KOPT-K1 (cell line): ENCODE measurements around the gene HOXB13.

Experiments used
- H3K27ac ChIP-seq: fragments of 200-600 bp; sonication (generic); 2 replicates; pipeline ENCODE4 v1.5.1; 2016; ENCODE audit warnings: antibody characterized with exemption, mild to moderate bottlenecking, low read depth, low read length; ENCODE audit not compliant: poor library complexity, severe bottlenecking
- H3K36me3 ChIP-seq: fragments of 200-600 bp; sonication (generic); 2 replicates; pipeline ENCODE4 v1.5.1; 2017; ENCODE audit warnings: antibody characterized with exemption, mild to moderate bottlenecking, low read length, moderate library complexity; ENCODE audit not compliant: insufficient read depth
- H3K9me3 ChIP-seq: fragments of 200-600 bp; sonication (generic); 2 replicates; pipeline ENCODE4 v1.5.1; 2017; ENCODE audit warnings: antibody characterized with exemption, low read length, mild to moderate bottlenecking; ENCODE audit not compliant: insufficient read depth, poor library complexity, severe bottlenecking

The HOXB13 gene

GRCh38 chr17:48715496-48716399 lies 12.8 kb downstream of the HOXB13 start:
- Histone ChIP-seq H3K36me3 (no peaks in the 10 kb centered on the region), H3K27ac (no peak overlapping the region), H3K9me3 (no peaks in the 10 kb centered on the region)

DNA sequence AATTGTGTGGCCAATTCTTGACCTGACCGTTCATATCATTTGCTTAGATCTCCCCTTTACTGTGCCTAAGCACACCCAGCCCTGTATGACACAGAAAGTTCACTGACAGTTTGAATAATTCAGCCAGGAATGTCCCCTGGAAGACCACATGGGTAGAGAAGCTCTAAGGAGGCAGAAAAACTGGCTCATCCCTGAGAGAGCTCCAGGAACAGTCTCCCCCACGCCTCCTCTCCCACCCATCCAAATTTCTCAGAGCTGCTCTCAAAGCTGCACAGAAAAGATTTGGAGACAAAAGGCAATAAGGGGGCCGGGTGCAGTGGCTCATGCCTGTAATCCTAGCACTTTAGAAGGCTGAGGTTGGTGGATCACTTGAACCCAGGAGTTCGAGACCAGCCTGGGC lies 17.4 kb downstream of the HOXB13 start:
- Histone ChIP-seq H3K9me3 (no peaks in the 10 kb centered on the region), H3K27ac (no peak overlapping the region), H3K36me3 (no peaks in the 10 kb centered on the region)

- H3K27ac ChIP-seq = no peak overlapping the region
- no peaks in the 10 kb centered on the region for H3K9me3 ChIP-seq
- H3K36me3 ChIP-seq = no peaks in the 10 kb centered on the region
Measured at GRCh38 chr17:48704361-48705248, 23.9 kb downstream of the HOXB13 start.

DNA sequence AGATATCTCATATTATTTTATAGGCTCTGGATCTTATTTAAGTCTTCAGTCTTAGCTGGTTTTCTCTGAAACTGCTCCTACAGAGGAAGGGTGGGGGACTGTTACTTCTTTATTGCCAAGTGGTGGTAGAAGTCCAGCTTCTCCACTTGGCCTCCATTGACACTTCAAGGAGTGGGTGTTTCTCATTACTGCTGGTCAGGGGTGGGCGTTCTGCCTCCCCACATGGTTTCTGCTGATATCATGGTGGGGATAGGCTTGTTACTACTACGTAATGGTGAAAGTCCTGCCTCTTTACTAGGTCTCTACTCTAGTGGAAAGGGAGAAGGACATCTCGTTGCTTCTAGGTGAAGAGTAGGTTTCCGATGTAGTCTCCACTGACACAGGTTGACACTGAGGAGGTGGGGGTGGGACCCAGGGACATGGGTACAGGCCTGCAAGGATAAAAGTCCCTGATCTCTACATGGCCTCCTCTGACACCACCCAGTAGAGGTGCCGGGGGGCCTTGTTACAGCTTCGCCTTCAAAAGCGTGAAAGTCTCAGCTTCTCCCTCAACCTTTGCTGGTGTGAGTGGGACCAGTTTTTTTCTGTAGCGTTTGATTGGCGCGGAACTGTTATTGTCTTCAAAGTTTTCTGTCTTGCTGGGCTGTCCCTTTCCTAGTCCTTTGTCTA lies 26.6 kb downstream of the HOXB13 start:
- Histone ChIP-seq H3K9me3 (no peaks in the 10 kb centered on the region), H3K27ac (no peak overlapping the region), H3K36me3 (no peaks in the 10 kb centered on the region)

DNA sequence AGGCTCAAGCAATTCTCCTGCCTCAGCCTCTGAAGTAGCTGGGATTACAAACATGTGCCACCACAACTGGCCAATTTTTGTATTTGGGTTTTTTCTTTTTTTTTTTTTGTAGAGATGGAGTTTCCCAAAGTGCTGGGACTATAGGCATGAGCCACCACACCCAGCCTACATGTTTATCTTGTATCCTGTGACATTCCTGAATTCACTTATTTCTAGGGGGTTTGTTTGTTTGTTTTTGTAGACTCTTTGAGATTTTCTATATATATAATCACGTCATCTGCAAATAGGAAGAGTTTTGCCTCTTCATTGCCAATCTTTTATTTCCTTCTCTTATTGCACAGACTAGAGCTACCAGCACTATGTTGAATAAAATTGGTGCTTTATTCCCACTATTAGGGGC lies 35.4 kb downstream of the HOXB13 start:
- H3K36me3 ChIP-seq = no peaks in the 10 kb centered on the region
- H3K9me3 ChIP-seq = no peaks in the 10 kb centered on the region
- no peak overlapping the region for H3K27ac ChIP-seq

DNA sequence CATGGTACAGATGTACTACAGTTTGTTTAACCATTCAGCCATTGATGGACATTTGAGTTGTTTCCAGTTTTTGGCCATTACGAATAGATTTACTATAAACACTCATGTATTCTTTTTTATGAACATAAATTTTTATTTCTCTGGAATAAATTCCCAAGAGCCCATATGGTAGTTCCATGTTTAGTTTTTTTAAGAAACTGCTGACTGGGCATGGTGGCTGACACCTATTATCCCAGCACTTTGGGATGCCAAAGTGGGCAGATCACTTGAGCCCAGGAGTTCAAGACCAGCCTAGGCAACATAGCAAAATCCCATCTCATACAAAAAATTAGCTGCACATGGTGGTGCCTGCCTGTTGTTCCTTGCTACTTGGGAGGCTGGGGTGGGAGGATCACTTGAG lies 36.5 kb downstream of the HOXB13 start:
- Histone ChIP-seq H3K36me3 (no peaks in the 10 kb centered on the region), H3K27ac (no peak overlapping the region), H3K9me3 (no peaks in the 10 kb centered on the region)

GRCh38 chr17:48690655-48691054 lies 37.9 kb downstream of the HOXB13 start:
- no peaks in the 10 kb centered on the region for H3K36me3 ChIP-seq
- no peak overlapping the region for H3K27ac ChIP-seq
- H3K9me3 ChIP-seq = no peaks in the 10 kb centered on the region

DNA sequence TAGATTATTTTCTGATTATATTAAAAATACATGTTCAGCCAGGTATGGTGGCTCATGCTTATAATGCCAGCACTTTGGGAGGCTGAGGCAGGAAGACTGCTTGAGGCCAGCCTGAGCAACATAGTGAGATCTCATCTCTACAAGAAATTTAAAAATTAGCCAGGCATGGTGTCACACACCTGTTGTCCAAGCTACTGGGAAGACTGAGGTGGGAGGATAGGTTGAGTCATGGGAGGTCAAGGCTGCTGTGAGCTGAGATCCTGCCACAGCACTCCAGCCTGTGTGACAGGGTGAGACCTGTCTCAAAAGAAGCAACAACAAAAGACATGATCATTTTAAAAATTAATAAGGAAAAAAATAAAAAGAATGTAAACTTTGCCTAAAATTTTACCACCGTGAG lies 46.9 kb downstream of the HOXB13 start:
- Histone ChIP-seq H3K9me3 (no peaks in the 10 kb centered on the region), H3K27ac (no peak overlapping the region), H3K36me3 (no peaks in the 10 kb centered on the region)

DNA sequence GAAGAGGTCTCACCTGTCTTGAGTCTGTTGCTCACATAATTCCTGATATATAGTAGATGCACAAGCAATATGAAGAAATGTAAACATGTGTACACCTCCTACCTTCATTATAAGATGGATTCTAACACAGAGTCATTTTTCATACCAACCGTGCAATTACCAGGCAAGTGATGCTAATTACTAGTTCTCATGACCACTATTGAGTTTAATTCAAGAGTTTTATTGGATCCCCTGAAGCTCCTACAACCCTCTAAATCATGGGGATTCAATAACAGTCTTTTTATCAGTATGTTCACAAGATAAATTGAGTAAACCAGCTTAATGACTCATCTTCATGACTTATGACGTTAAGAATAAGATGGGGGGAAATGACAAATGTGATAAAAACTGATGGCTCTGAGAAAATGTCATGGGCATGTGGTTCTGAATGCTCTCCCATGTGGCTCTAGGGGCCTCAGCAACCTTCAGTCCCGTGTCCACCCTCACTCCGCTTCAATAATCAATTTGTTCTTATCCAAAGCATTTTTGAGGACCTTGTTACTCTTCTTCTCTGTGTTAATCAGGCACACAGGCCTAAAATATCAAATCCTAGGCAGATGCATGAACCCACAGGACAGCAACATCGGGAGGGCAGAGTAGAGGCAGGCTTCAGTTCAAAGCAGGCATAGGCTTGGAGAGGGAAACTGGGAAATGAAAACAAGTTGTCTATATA lies 49.0 kb downstream of the HOXB13 start:
- H3K9me3 ChIP-seq = no peaks in the 10 kb centered on the region
- H3K36me3 ChIP-seq = no peaks in the 10 kb centered on the region
- H3K27ac ChIP-seq = no peak overlapping the region

DNA sequence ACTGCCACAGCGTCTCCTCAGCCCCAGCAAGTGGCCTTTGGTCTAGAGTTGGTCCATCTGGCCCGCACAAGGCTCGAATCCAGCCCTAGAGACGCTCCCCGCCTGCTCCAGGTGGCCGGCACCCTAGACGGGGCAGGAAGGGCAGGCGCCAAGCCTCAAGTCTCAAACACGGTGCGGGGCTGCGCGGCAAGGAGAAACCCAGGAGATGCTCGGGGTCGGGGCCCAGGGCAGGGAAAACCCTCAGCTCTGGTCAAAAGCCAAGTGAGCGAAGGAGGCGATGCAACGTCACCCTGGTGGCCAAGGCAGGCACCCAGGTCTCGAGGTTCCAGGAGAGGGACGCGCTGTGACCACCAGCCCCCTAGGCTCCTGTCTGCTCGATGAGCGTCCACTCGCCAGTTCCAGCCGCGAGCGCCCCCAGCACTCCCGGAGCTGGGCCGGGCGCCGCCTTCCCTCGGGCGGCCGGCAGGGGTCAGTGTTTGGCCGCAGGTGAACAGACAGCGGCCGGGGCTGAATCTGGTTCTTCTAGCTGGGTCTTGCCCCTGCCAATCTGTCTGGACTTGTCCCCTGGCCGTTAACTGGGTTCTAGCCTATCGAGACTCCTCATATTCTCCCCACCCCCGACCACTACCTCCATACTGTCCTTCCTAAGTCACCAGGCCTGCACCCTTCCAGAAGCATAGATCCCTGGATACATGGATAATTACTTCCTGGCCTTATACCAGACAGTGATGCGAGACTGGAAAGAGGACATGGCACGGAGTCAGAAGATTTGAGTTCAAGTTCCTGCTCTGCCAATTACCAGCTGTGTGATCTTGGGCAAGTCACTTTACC lies 50.2 kb downstream of the HOXB13 start:
- Histone ChIP-seq H3K9me3 (no peaks in the 10 kb centered on the region), H3K27ac (no peak overlapping the region), H3K36me3 (no peaks in the 10 kb centered on the region)

DNA sequence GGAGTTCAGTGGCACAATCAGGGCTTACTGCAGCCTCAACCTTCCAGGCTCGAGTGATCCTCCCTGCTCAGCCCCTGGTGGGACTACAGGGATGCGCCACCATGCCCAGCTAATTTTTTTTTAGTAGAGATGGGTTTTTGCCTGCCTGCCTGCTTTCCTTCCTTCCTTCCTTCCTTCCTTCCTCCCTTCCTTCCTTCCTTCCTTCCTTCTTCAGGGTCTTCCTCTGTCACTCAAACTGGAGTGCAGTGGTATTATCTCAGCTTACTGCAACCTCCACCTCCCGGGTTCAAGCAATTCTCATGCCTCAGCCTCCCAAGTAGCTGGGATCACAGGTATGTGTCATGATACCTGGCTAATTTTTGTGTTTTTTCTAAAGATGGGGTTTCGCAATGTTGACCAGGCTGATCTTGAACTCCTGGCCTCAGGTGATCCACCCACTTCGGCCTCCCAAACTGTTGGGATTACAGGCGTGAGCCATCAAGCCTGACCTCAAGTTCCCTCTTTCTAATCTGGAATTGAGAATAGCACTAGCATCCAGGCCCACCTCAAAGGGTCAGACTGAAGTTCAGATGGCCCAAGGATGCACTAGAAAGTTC lies 51.5 kb downstream of the HOXB13 start:
- H3K36me3 ChIP-seq = no peaks in the 10 kb centered on the region
- no peaks in the 10 kb centered on the region for H3K9me3 ChIP-seq
- no peak overlapping the region for H3K27ac ChIP-seq
